MM.1S (cell line): ENCODE data around the gene IGFBP2.

Experiments used
- DNase-seq: peaks from one replicate; pipeline ENCODE4 v3.0.0-alpha.2; 2015
- H2AFZ ChIP-seq: fragments of 300-600 bp; sonication (generic); 2 replicates; pipeline ENCODE4 v1.6.0; 2016; ENCODE audit warnings: antibody characterized with exemption, low read length
- H3F3A ChIP-seq: fragments of 300-600 bp; sonication (generic); 2 replicates; pipeline ENCODE4 v1.6.1; 2016; ENCODE audit warnings: mild to moderate bottlenecking, antibody characterized with exemption, low read length, moderate library complexity, mixed read lengths; ENCODE audit not compliant: insufficient read depth
- H3K27ac ChIP-seq: fragments of 300-600 bp; sonication (generic); 2 replicates; pipeline ENCODE4 v1.5.1; 2016; ENCODE audit warnings: mild to moderate bottlenecking, low read length
- H3K27me3 ChIP-seq: fragments of 300-600 bp; sonication (generic); replicated peaks from 2 replicates; pipeline ENCODE4 v1.6.0; 2016; ENCODE audit warnings: low read length; ENCODE audit not compliant: insufficient read depth
- H3K36me3 ChIP-seq: fragments of 300-600 bp; sonication (generic); replicated peaks from 2 replicates; pipeline ENCODE4 v1.6.1; 2016; ENCODE audit warnings: mild to moderate bottlenecking, low read length, mixed read lengths; ENCODE audit not compliant: insufficient read depth
- H3K4me1 ChIP-seq: fragments of 300-600 bp; sonication (generic); 2 replicates; pipeline ENCODE4 v1.6.1; 2016; ENCODE audit warnings: low read length, mixed read lengths
- H3K4me2 ChIP-seq: fragments of 300-600 bp; sonication (generic); 2 replicates; pipeline ENCODE4 v1.6.0; 2016; ENCODE audit warnings: low read depth, low read length
- H3K4me3 ChIP-seq: fragments of 300-600 bp; sonication (generic); 2 replicates; pipeline ENCODE4 v1.5.1; 2016; ENCODE audit warnings: low read length, mixed read lengths
- H3K79me2 ChIP-seq: fragments of 300-600 bp; sonication (generic); 2 replicates; pipeline ENCODE4 v1.6.1; 2016; ENCODE audit warnings: mixed run types, low read length, mixed read lengths
- H3K9ac ChIP-seq: fragments of 300-600 bp; sonication (generic); 2 replicates; pipeline ENCODE4 v1.6.1; 2016; ENCODE audit warnings: low read length, mixed read lengths
- H3K9me2 ChIP-seq: fragments of 300-600 bp; sonication (generic); replicated peaks from 2 replicates; pipeline ENCODE4 v1.6.1; 2016; ENCODE audit warnings: mild to moderate bottlenecking, low read length, mixed read lengths; ENCODE audit not compliant: insufficient read depth
- H3K9me3 ChIP-seq: fragments of 300-600 bp; sonication (generic); replicated peaks from 2 replicates; pipeline ENCODE4 v1.6.1; 2016; ENCODE audit warnings: mild to moderate bottlenecking, low read length, mixed read lengths; ENCODE audit not compliant: insufficient read depth
- H4K20me1 ChIP-seq: fragments of 300-600 bp; sonication (generic); 2 replicates; pipeline ENCODE4 v1.6.1; 2016; ENCODE audit warnings: mild to moderate bottlenecking, low read length, moderate library complexity, mixed read lengths; ENCODE audit not compliant: insufficient read depth
- CTCF ChIP-seq: fragments of 300-600 bp; sonication (generic); IDR thresholded peaks from 2 replicates; pipeline ENCODE4 v1.5.1; 2016; ENCODE audit warnings: antibody characterized with exemption, low read length, mixed read lengths
- EZH2 ChIP-seq: fragments of 300-600 bp; sonication (generic); optimal IDR thresholded peaks from 2 replicates; pipeline ENCODE3; 2017; ENCODE audit warnings: low read depth, mild to moderate bottlenecking, antibody characterized with exemption, low read length, mixed read lengths
- EZH2phosphoT487 ChIP-seq: fragments of 300-600 bp; sonication (generic); IDR thresholded peaks from 2 replicates; pipeline ENCODE4 v1.6.1; 2018; ENCODE audit warnings: antibody characterized with exemption, low read length

IGFBP2 gene

DNA sequence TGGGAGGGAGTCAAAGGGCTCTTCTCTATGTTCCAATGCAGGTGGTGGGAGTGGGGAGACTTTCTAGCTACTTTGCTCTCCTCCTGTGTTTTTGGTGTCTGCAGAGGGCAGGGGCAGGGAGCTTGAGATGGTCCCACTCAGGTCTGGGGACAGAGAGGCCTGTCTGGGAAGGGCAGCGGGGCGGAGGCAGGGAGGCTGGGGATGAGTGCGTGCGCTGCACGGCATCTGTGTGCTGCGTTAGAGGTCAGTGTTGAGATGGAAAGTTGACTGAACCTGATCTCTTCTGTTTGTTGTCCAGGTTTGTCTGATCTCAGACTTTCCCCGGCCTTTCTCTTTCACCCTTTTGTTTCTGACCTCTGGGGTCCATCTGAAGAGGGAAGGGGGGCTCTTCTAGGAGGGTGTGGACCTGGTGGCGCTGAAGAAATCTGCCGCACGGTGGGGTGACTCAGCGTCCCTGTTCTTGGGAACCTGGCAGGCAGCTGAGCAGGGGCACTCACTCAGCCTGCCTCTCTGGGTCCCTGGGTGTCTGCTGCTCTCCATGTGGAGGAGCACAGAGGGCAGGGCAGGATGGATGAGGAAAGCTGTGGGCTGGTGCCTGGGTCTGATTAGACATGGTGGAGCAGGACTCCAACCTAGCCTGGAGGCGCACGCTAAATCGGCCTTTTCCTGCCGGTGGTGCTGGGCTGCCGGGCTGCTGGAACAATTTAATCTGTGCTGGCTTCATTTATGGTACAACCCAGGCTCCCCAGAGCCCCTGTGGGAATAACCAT, 24.1 kb downstream of the IGFBP2 start:
- no peak for TF ChIP-seq EZH2phosphoT487
- Histone ChIP-seq H3K9ac (no peak overlapping the region), H3K9me2 (no peaks in the 10 kb centered on the region), H3K9me3 (no peaks in the 10 kb centered on the region), H3F3A (no peaks in the 10 kb centered on the region), H3K27ac (no peak overlapping the region), H2AFZ (no peak overlapping the region), H3K4me3 (no peak overlapping the region), H3K79me2 (no peaks in the 10 kb centered on the region), H3K36me3 (no peaks in the 10 kb centered on the region), H3K27me3 (no peaks in the 10 kb centered on the region), H3K4me1 (no peaks in the 10 kb centered on the region), H3K4me2 (no peak overlapping the region), H4K20me1 (no peaks in the 10 kb centered on the region)
- no peak for DNase-seq

GRCh38 chr2:216657980-216658379, 24.8 kb downstream of the IGFBP2 start:
- H3K36me3 ChIP-seq: no peaks in the 10 kb centered on the region
- H3K9ac ChIP-seq: no peak overlapping the region
- H4K20me1 ChIP-seq: no peaks in the 10 kb centered on the region
- no peaks in the 10 kb centered on the region for H3K27me3 ChIP-seq
- DNase-seq: no peak
- H3K9me2 ChIP-seq: no peaks in the 10 kb centered on the region
- no peaks in the 10 kb centered on the region for H3F3A ChIP-seq
- no peak overlapping the region for H3K27ac ChIP-seq
- no peak overlapping the region for H2AFZ ChIP-seq
- no peaks in the 10 kb centered on the region for H3K9me3 ChIP-seq
- TF ChIP-seq EZH2: no peak
- no peak for TF ChIP-seq CTCF
- no peak for TF ChIP-seq EZH2phosphoT487
- no peak overlapping the region for H3K4me2 ChIP-seq
- H3K79me2 ChIP-seq: no peaks in the 10 kb centered on the region
- H3K4me3 ChIP-seq: no peak overlapping the region
- no peaks in the 10 kb centered on the region for H3K4me1 ChIP-seq

DNA sequence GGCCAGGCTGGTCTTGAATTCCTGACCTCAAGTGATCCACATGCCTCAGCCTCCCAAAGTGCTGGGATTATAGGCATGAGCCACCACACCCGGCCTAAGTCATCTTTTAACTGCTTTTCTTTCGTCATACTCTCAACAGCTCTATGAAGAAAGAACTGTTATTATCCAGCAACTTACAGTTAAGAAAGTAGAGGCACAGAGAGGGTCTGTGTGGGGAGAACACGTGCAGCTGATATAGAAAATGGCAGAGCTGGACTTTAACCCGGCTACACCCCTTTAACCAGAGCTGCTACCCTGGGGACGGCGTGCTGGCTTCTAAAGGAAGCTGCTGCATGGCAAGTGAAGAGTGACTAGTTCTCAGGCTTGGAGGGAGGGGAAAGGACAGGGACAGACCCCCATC, 25.5 kb downstream of the IGFBP2 start:
- no peak for DNase-seq
- Histone ChIP-seq H3K4me3 (no peak overlapping the region), H3K9me3 (no peaks in the 10 kb centered on the region), H3K27me3 (no peaks in the 10 kb centered on the region), H3K79me2 (no peaks in the 10 kb centered on the region), H2AFZ (no peak overlapping the region), H4K20me1 (no peaks in the 10 kb centered on the region), H3K9ac (no peak overlapping the region), H3K36me3 (no peaks in the 10 kb centered on the region), H3K27ac (no peak overlapping the region), H3K4me2 (no peak overlapping the region), H3K9me2 (no peaks in the 10 kb centered on the region), H3K4me1 (no peaks in the 10 kb centered on the region), H3F3A (no peaks in the 10 kb centered on the region)
- no peak for TF ChIP-seq EZH2phosphoT487
- TF ChIP-seq CTCF: no peak
- TF ChIP-seq EZH2: no peak

- H3K9me2 ChIP-seq: no peaks in the 10 kb centered on the region
- no peak overlapping the region for H3K27ac ChIP-seq
- H3K4me2 ChIP-seq: no peak overlapping the region
- no peaks in the 10 kb centered on the region for H3K36me3 ChIP-seq
- no peaks in the 10 kb centered on the region for H3K27me3 ChIP-seq
- H3K9me3 ChIP-seq: no peaks in the 10 kb centered on the region
- no peaks in the 10 kb centered on the region for H4K20me1 ChIP-seq
- H3K9ac ChIP-seq: no peak overlapping the region
- no peaks in the 10 kb centered on the region for H3K4me1 ChIP-seq
- no peak for DNase-seq
- no peaks in the 10 kb centered on the region for H3K79me2 ChIP-seq
- no peaks in the 10 kb centered on the region for H3F3A ChIP-seq
- H2AFZ ChIP-seq: no peak overlapping the region
- H3K4me3 ChIP-seq: no peak overlapping the region
- TF ChIP-seq EZH2: no peak
- TF ChIP-seq CTCF: no peak
- no peak for TF ChIP-seq EZH2phosphoT487
These were observed 26.1 kb downstream of the IGFBP2 start for GRCh38 chr2:216659276-216659675.
